GM21515 (cell line): ENCODE data around the gene TTBK1.

Source experiments
- ATAC-seq: cut with Tn5 transposase; IDR thresholded peaks from one replicate; pipeline ENCODE4 v1.9.1; 2021; ENCODE audit not compliant: unreplicated experiment

TTBK1 gene

DNA sequence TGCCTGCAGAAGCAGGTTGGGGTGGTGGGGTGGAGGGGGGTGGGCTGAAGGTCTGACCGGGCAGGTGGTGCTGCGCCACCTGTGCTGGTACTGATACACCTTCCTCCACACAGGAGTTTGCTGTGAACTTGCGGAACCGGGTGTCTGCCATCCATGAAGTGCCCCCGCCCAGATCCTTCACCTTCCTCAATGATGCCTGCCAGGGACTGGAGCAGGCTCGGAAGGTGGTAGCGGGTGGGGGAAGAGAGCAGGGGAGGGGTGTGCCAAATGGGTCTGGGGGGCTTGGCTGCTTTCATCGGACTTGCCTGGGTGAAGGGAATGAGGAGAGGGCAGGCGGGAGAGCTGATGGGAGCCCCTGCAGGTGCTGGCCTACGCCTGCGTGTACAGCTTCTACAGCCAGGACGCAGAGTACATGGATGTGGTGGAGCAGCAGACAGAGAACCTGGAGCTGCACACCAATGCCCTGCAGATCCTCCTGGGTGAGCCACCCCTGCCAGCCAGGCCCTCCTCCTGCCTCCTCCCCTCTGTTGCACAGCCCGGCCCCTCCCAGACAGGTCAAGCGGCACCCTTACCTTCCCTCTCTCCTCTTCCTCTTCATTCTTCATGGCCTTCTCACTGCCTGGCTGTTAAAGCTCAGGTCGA lies 20.7 kb upstream of the TTBK1 start:
- no peak for ATAC-seq

DNA sequence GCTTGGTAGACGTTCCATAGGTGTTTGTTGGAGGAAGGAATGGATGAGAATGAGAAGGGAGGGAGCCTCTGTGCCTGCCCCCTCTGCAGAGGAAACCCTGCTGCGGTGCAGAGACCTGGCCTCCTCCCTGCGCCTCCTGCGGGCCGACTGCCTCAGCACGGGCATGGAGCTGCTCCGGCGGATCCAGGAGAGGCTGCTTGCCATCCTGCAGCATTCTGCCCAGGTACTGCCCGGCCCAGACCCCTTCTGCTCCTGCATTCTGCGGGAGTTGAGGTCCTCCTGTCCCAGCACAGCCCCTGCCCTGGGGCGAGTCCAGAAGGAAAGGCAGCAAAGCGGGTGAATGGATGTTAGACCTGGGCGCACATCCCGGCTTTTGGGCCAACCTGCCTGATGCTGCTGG lies 20.1 kb upstream of the TTBK1 start:
- ATAC-seq: no peak

DNA sequence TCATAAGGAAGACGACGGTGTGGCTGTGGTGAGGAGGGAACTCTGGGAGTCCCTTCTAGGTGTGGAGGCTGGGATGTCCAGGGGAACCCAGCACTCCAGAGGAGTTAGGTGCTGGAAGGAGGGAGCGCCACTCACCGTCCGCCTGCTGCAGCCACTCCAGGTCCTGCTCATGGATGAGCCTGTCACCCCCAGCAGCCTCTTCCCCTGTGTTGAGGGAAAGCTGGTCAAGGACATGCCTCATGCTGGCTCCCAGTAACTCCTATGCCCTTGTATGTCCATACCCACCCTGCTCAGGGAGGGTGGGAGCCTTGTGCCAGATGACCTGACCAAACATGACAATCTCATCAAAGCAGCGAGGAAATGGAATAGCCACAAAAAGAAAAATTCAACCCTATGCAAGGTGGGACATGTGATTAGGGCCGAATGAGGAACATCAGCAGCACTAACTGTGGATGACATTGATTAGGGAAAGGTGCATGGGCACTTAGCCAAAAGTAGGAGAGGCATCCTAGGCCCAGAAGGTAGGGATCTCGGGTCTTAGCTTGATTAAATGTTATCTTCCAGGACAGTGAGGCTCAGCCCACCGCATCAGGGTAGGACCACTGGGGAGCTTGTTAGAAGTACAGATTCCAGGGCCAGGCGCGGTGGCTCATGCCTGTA lies 17.0 kb upstream of the TTBK1 start:
- no peak for ATAC-seq

DNA sequence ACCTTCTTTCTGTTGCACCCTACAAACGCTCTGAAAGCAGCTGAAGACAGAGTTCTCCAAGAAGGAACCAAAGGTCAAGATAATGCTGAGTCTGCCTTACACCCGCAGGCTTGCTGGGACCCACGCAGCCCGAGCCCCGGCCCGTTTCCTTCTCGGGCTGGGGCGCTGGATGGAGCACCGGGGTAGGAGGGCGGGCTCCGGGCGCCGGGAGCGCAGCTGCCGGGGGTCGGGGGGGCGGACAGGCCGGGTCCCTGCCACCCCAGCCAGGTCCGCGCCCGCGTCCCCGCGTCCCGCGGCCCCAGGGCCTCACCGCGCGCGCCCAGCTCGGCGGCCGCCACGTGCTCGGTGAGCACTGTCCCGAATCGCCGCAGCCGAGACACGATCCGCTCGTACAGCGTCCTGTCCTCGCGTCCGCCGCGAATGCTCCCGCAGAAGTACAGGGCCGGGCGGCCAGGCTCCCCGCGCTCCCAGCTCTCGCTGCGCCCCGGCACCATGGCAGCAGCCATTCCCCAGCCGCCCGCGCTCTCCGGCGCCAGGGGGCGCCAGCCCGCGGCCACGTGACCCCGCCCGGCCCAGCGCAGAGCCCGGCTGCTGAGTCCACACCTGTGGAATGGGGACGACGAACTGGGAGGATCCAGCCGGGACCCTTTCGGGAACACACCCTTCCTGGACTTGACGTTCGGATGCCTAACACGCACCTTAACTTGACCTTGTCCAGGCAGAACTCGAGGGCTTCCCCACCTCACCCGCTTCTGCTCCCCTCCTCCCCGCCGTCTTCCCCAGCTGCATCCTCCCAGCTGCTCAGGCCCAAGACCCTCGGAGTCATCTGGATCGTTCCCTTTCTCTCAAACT lies 14.1 kb upstream of the TTBK1 start, which contains the start of gene DNPH1:
Gene DNPH1, minus strand, starts transcription at position 531 of the 852 bp plus-strand sequence. Its CDS starts 25 bp downstream, at position 506.
- peak; percentile 64 for ATAC-seq

DNA sequence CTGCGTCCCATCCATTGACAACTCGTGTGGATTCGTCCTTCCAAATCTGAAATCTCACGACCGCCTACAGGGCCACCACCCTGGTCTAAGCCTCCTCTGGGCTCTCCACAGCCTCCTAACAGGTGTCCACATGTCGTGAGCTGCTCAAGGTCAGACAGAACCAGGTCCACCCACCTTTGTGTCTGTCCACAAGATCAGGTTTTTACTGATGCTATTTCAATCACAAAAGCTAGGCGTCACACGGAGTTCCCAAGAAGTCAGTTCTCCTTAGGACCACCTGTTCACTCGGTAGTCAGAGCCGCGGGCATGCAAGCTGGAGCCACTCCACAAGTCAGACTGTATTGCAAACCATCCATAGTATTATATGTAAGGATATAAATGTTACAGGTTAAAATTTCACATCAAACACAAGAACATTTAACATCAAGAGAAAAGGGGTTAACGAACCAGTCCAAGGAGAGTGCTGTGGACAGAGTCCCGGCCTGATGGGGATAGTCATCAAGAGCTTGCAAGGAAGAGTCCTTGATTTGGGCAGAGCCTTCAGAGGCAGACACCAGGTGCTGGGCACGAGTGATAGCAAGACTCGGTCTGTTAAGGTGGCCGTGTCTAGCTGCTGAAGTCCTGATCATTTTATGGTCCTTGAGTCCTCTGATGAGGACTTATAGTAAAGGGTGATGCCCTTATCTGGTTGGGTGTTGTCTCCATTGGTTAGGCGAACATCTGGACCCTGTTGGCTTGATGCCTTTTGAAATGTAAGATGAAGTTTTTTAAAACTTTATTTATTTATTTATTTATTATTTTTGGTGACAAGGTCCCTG lies 13.3 kb upstream of the TTBK1 start:
- ATAC-seq: no peak

DNA sequence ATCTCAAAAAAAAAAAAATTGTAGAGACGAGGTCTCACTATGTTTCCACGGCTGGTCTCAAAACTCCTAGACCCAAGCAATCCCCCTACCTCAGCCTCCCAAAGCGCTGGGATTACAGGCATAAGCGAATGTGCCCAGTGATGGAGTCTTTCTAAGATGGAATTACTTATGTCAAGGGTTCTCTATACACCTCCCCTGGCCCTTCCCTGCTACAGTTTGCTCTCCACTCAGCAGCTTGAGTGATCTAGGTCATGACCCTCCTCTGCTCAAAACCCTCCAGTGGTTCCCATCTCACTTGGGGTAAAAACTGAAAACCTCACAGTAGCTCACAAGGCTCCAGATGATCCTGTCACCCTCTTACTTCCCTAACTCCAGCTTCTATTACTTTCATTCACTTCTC lies 12.2 kb upstream of the TTBK1 start:
- ATAC-seq: no peak

DNA sequence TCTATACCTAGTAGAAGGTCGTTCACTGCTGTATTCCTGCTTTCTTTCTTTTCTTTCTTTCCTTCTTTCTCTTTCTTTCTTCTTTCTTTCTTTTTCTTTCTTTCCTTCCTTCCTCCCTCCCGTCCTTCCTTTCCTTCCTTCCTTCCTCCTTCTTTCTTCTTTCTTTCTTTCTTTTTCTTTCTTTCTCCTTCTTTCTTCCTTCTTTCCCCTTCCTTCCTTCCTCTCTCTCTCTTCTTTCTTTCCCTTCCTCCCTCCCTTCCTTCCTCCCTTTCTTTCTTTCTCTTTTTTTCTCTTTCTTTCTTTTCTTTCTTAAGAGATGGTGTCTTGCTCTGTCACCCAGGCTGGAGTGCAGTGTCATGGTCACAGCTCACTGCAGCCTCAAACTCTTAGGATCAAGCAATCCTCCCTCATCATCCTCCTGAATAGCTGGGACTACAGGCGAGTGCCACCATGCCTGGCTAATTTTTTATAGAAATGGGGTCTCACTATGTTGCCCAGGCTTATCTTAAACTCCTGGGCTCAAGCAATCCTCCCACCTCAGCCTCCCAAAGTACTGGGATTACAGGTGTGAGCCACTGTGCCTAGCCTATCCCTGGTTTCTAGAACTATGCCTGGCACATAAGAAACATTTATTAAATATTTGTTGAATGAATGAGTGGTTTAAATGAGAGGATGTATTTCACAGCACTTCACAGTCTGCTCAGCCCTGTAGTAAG lies 11.4 kb upstream of the TTBK1 start:
- ATAC-seq: no peak

DNA sequence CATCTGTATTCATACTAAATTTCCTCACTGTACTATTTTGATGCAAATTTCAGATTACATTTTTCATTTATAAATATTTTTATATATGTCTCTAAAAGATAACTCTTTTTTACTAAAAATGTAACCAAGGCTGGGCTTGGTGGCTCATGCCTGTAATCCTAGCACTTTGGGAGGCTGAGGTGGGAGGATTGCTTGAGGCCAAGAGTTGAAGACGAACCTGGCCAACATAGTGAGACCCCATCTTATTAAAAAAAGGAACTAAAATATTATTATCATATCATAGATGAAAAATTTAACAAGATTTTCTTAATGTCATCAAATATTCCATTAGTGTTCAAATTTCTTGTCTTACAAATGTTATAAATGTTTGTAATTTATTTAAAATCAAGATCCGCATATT lies 7.4 kb upstream of the TTBK1 start:
- ATAC-seq: no peak

DNA sequence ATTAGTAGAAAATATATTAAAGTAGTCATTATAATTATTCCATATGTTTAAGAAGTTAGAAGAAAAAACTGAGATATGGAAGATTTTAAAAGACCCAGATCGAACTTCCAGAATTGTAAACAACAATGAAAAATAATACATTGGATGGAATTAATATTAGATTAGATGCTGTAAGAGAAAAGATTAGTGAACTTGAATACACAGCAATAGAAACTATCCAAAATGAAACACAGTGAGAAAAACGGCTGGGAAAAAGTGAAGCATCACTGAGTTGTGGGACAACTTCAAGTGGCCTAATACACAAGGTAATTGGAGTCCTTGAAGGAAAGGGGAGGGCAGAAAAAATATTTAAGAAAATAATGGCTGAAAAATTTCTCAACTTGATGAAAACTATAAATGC lies 4.2 kb upstream of the TTBK1 start:
- no peak for ATAC-seq

DNA sequence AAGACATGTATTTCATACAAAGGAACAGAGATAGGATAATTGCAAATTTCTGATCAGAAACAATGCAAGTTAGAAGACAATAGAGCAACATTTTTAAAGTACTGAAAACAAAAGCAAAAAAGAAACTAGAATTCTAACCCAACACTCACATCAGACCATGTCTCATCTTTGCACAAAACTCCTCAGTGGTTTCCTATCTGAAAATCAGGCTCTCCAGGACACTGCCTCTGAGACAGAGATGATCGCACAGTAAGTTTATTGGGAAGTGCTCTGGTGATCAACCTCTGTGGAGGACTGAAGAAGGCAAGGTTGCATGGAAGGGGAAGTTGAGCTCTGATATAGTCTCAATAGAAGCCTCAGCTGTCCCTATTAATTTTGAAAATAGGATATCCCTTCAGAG lies 2.3 kb upstream of the TTBK1 start:
- no peak for ATAC-seq

DNA sequence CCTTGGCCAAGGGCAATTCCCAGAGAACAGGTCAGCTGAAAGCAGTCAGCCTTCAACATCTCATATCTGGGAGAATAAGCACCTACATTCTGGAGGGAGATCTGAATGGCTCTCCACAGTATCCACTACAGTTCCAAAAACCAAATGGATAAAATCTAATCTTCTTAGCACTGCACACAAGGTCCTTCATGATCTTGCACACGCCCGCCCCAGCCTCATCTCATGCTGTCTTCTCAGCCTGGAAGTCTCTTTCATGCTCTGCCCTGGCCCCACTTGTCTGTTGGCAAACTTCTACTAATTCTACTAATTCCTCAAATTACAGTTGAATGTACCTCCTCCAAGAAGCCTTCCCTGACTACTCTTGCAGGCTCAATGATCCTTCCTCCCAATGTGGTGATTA lies 1.8 kb upstream of the TTBK1 start:
- ATAC-seq: no peak

DNA sequence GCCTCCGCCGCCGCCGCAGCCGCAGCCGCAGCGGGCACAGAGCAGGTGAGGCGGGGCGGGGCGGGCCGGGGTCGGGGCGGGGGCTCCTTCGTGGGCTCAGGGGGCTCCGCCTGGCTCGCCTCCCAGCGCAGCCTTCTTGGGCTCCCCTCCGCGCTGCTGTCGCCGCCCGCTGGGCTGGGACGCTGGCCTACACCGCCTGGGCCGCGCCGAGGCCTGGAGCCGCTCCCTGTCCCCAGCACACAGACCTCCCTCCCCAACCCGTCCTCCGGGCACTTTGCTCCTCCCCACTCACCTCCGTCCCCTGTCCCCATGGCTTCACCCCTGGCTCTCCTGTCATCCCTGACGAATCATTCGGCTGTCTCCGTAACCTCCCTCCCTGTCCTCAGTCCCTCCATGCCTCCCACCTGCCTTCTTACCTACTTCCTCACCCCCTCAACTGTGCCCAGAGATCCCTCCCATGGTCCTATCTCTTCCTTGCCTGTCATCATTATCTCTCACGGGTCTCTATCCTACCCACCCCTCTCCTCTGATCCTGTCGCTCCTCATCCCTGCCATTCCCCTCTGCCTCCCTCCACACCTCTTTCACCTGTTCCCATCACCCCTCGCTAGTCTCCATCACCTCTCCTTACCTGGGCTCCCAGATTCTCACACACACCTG lies 512 bp downstream of the TTBK1 start:
- ATAC-seq: no peak

DNA sequence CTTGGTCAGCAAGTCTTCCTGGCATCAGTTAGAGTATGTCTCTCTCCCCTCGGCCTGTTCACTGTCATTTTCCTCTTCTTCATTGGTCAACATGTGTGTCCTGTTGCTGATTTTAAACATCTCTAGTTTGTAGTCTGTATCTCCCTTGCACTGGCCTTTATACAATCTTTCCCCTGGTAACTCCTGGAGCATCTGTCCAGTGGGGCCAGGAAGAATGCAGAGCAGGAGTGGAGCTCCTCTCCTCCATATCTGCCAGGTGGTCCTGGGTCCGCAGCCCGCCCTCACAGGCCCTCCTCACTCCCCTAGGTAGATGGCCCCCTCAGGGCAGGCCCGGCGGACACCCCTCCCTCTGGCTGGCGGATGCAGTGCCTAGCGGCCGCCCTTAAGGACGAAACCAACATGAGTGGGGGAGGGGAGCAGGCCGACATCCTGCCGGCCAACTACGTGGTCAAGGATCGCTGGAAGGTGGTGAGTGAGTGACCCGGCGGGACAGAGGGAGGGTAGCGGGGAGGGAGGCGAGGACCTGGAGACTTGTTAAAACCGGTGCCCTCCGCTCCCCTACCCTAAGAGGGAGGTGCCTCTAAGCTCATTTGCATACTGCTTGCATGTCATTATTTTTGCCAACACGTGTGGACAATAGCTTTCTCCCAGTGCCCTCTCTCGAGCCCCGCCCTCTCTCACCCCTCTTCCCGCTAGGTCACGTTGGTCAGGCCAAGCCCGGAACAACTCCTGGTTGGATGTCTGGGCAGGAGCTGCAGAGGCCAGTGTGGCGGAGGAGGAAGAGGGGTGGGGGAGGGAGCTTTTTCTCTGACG lies 3.2 kb downstream of the TTBK1 start:
- ATAC-seq: peak; percentile 13

DNA sequence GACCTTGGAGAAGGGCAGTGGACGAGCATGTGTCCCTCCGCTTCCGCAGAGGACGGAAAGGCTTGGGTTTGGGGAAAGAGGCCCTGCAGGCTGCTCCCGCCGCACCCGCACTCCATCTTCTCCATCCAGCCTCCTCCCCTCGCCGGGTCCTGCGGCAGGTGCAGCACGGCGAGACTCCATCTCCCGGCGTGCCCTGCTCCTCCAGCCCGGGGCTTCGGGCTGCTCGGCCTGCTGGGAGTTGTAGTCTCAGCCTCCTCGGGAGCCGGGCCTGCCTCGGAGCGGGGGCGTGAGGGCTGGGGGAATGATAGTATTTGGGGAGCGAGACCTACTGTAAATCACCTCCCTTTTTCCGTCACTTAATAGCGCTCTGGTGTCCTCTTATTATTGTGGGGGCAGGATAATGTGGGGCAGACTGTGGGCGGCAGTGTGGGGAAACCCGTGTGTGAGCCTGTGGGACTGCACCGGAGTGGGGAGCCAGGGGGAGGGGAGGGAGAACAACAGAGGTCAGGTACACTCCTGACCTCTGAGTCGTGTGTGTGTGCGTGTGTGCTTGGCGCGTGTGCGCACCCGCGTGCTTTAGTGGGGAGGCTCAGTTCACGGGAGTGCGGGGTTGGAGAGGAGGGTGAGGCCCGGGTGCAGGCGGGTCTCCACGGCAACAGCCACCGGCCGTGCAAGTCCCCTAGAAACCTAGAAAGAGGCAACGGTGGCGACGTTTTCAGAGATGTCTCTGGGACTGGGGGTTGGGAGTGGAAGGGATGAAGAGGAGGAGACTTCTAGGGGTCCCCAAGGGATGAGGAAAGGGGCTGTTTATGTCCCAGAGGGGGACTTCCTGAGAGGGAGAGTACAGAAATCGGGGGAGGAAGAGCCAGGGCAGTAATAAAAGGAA lies 4.1 kb downstream of the TTBK1 start:
- ATAC-seq: peak; percentile 91

DNA sequence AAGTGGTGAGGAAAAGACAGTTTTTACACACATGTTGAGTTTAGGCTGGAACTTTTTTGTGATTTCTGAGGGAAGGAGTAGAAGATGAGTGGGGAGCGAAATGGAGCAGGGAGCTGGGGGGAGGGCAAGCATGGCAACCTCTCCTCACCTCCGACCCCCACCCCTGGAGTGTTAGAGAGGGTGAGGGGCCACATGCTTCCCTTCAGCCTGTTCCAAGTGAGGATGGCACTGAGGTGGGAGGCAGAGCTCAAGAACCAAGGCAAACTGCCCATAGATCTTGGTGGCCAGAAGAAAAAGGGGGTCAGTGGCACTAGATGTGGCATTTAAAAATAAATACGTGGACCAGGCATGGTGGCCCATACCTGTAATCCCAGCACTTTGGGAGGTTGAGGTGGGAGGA lies 4.8 kb downstream of the TTBK1 start:
- ATAC-seq: no peak

DNA sequence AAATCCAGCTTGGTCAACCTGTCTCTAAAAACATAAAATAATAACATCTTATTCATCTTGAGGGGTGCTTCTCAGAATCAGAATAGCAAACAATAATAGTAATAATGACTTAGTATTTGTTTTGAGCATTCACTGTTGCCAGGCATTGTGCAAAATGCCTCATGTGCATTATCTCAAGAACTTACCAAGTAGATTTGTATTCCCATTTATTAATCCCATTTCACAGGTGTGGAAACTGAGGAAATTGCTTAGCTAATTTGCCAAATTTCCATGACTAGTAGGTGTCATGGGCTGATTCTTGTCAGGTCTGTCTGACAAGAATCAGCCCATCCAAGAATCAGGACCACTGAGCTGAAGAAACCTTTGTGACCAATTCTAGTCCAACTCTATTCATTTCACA lies 5.5 kb downstream of the TTBK1 start:
- no peak for ATAC-seq

DNA sequence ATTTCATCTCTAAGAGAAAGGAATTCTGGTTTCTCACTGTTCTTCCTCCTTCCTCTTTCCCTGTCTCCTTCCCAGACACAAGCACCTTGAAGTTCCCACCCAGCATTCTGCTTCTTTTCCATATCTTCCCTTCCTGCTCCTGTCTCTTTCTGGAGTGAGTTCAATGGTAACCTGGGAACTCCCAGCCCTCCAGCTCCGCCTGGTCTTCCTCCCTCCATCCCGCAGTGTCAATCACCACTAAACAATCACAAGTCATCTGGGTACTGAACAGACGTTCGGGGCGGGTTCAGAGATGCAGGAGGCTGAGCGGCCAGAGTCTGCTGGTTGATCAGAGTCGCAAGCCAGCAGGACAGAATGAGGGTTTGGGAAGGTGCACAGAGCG lies 7.7 kb downstream of the TTBK1 start:
- ATAC-seq: no peak

DNA sequence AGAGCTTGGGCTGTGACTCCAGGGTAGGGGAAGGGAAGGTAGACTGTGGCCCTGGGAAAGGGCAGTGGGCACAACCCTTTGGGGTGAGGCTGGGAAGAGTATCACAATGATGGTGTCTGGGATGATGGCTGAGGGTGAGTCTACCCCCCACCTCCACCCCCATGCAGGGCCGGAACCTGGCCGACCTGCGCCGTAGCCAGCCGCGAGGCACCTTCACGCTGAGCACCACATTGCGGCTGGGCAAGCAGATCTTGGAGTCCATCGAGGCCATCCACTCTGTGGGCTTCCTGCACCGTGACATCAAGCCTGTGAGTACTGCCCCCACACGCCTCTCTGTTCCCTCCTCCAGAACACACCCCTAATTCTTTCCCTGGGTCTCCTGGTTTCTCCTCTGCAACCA lies 10.1 kb downstream of the TTBK1 start:
- no peak for ATAC-seq
